Measurements from ENCODE around the gene ZCCHC3. TPM values are rescaled to one million over a fixed set of nuclear protein-coding genes. Genes with fewer than 3 reads are reported as not detected.

Gene ZCCHC3
- total and polyA plus RNA-seq, 4 donors = 2.4 to 22.1 (median 5.6) TPM

- no peaks in the 10 kb centered on the region for H3K9me3 ChIP-seq (ENCODE audit: control insufficient read depth in 4 of 4, low read length in 3 of 4)
- no peaks in the 10 kb centered on the region for H3K27me3 ChIP-seq (ENCODE audit: control insufficient read depth in 4 of 4, insufficient read depth in 4 of 4, low read length in 3 of 4)
- H3K36me3 ChIP-seq (ENCODE audit: control insufficient read depth in 4 of 4, insufficient read depth in 3 of 4, low read depth in 1 of 4, low read length in 3 of 4) = peaks cover 0 to 13% (median 0%) of the 10 kb centered on the region in 4 donors
- no peak overlapping the region for H3K4me3 ChIP-seq (ENCODE audit: low read depth in 1 of 3, low read length in 3 of 3)
- TF ChIP-seq YY1 (IDR thresholded peaks at IDR 0.05) (no peak), CTCF (IDR thresholded peaks at IDR 0.05; ENCODE audit: low read depth, low read length, missing input control) (no peak), RXRA (IDR thresholded peaks at IDR 0.05) (no peak), ZBTB33 (IDR thresholded peaks at IDR 0.05) (no peak), HNF4A (conservative IDR thresholded peaks at IDR 0.05) (no peak), SP1 (IDR thresholded peaks at IDR 0.05) (no peak)
- no peak overlapping the region for H3K27ac ChIP-seq (ENCODE audit: low read depth in 1 of 2, low read length in 2 of 2)
- no peak overlapping the region for H3K9ac ChIP-seq (ENCODE audit: low read depth in 1 of 2, low read length in 2 of 2)
- H3K4me1 ChIP-seq (ENCODE audit: control insufficient read depth in 4 of 4, insufficient read depth in 4 of 4, low read length in 3 of 4) = no peaks in the 10 kb centered on the region
- no peak for DNase-seq (ENCODE audit: low spot score)
Observed at GRCh38 chr20:272718-273117, 24.7 kb upstream of the ZCCHC3 start.

GRCh38 chr20:273884-274283, 23.5 kb upstream of the ZCCHC3 start:
- WGBS = 68% methylated on average over 3 of the region's 3 CpGs
- Histone ChIP-seq H3K9ac (ENCODE audit: low read depth in 1 of 2, low read length in 2 of 2) (no peak overlapping the region), H3K36me3 (ENCODE audit: control insufficient read depth in 4 of 4, insufficient read depth in 3 of 4, low read depth in 1 of 4, low read length in 3 of 4) (peaks cover 0 to 18% (median 0%) of the 10 kb centered on the region in 4 donors), H3K27ac (ENCODE audit: low read depth in 1 of 2, low read length in 2 of 2) (no peak overlapping the region), H3K9me3 (ENCODE audit: control insufficient read depth in 4 of 4, low read length in 3 of 4) (no peaks in the 10 kb centered on the region), H3K4me1 (ENCODE audit: control insufficient read depth in 4 of 4, insufficient read depth in 4 of 4, low read length in 3 of 4) (no peaks in the 10 kb centered on the region), H3K27me3 (ENCODE audit: control insufficient read depth in 4 of 4, insufficient read depth in 4 of 4, low read length in 3 of 4) (no peaks in the 10 kb centered on the region), H3K4me3 (ENCODE audit: low read depth in 1 of 3, low read length in 3 of 3) (no peak overlapping the region)
- no peak for DNase-seq (ENCODE audit: low spot score)
- TF ChIP-seq SP1 (IDR thresholded peaks at IDR 0.05) = no peak
- TF ChIP-seq HNF4G (IDR thresholded peaks at IDR 0.05) = no peak
- no peak for TF ChIP-seq FOXA1 (IDR thresholded peaks at IDR 0.05)
- TF ChIP-seq GABPA (IDR thresholded peaks at IDR 0.05 in 1 of 2, conservative IDR thresholded peaks at IDR 0.05 in 1 of 2) = no peak
- no peak for TF ChIP-seq HNF4A (conservative IDR thresholded peaks at IDR 0.05)
- TF ChIP-seq RXRA (IDR thresholded peaks at IDR 0.05) = no peak
- TF ChIP-seq JUND (IDR thresholded peaks at IDR 0.05) = no peak
- no peak for TF ChIP-seq RAD21 (IDR thresholded peaks at IDR 0.05)
- TF ChIP-seq ATF3 (IDR thresholded peaks at IDR 0.05) = no peak
- no peak for TF ChIP-seq NR2F2 (IDR thresholded peaks at IDR 0.05)
- TF ChIP-seq ZBTB33 (IDR thresholded peaks at IDR 0.05) = no peak
- TF ChIP-seq EGR1 (IDR thresholded peaks at IDR 0.05; ENCODE audit: low read depth in 2 of 2) = no peak
- no peak for TF ChIP-seq MAX (IDR thresholded peaks at IDR 0.05)

All from liver (tissue), 9 donors.